Mucosa of gallbladder (tissue), 1 donor: ENCODE measurements around the gene NEURL1. TPM values are rescaled to one million over a fixed set of nuclear protein-coding genes. Genes with fewer than 3 reads are reported as not detected.

ENCODE experiments used
- total RNA-seq: library from RNA; stranded (reverse); gene quantifications from one replicate; pipeline ENCODE4 v1.2.1, GENCODE V29; 2021
- donor health status: DM: no; HTN: no; CAD: no.

NEURL1 gene
- total RNA-seq, 1 donor from 2014 or later = 4.9 TPM

Other genes with a start within 250 kb of the NEURL1 start
- 0.09 TPM for gene RPEL1, start 247.8 kb upstream of the NEURL1 start, total RNA-seq
- gene INA, start 216.6 kb upstream of the NEURL1 start, total RNA-seq = 0.40 TPM
- gene PCGF6, start 142.6 kb upstream of the NEURL1 start, total RNA-seq = 5.2 TPM
- 4.1 TPM for gene TAF5, start 125.7 kb upstream of the NEURL1 start, total RNA-seq
- 309 TPM for gene ATP5MK, start 97.2 kb upstream of the NEURL1 start, total RNA-seq
- 19.5 TPM for gene PDCD11, start 97.1 kb upstream of the NEURL1 start, total RNA-seq
- 24.8 TPM for gene CALHM2, start 41.3 kb upstream of the NEURL1 start, total RNA-seq
- gene CALHM1, start 34.8 kb upstream of the NEURL1 start, total RNA-seq = not detected
- not detected for gene CALHM3, start 14.5 kb upstream of the NEURL1 start, total RNA-seq